ENCODE measurements around the gene FAM118A. TPM values are rescaled to one million over a fixed set of nuclear protein-coding genes. Genes with fewer than 3 reads are reported as not detected.
A peak's percentile ranks its signal among the peaks of the same experiment; 100 is the strongest.
"Not testable (repeated sequence)": the region's sequence is repeated elsewhere in the genome, so short reads cannot be mapped to it uniquely, and the experiment has no call there.

The FAM118A gene
- total and polyA plus RNA-seq, 8 donors = 7.1 to 127 (median 10.2) TPM

GRCh38 chr22:45273452-45274075 lies 36.2 kb upstream of the FAM118A start:
- intact Hi-C loops (cut with DNase I) = loop anchor here in 2 of 3 donors (5.0 kb wide), 1 partner anchor 154 kb away; no protein-coding TSS in a partner anchor
- H3K36me3 ChIP-seq = no peaks in the 10 kb centered on the region
- peak in 1 of 4 donors; percentile 6 for ATAC-seq
- DNase-seq = no peak
- no peak overlapping the region for H3K27ac ChIP-seq
- no peak overlapping the region for H3K4me3 ChIP-seq
- no peaks in the 10 kb centered on the region for H3K27me3 ChIP-seq
- TF ChIP-seq CTCF (IDR thresholded peaks at IDR 0.05) = no peak
- 59 to 72% methylated on average over 15 of the region's 15 CpGs for WGBS, 2 donors
- peaks cover 0 to 4% (median 4%) of the 10 kb centered on the region in 3 donors for H3K4me1 ChIP-seq
- no peak for FAIRE-seq
- no peaks in the 10 kb centered on the region for H3K9me3 ChIP-seq

- WGBS, 2 donors = 76 to 82% methylated on average over 12 of the region's 12 CpGs
- H3K27me3 ChIP-seq = no peaks in the 10 kb centered on the region
- FAIRE-seq = no peak
- no peak for ATAC-seq
- no peak for DNase-seq
- no peak overlapping the region for H3K27ac ChIP-seq
- intact Hi-C loops (cut with DNase I) = no loop called here
- no peak for TF ChIP-seq CTCF (IDR thresholded peaks at IDR 0.05)
- H3K36me3 ChIP-seq = no peaks in the 10 kb centered on the region
- H3K4me3 ChIP-seq = no peak overlapping the region
- no peaks in the 10 kb centered on the region for H3K9me3 ChIP-seq
- H3K4me1 ChIP-seq = no peaks in the 10 kb centered on the region
These were observed 33.1 kb upstream of the FAM118A start for GRCh38 chr22:45276507-45277105.

GRCh38 chr22:45277720-45278119 lies 32.0 kb upstream of the FAM118A start:
- H3K9me3 ChIP-seq; H3K4me3 ChIP-seq; FAIRE-seq; DNase-seq; ATAC-seq; H3K36me3 ChIP-seq; H3K27me3 ChIP-seq; intact Hi-C loops (cut with DNase I); H3K27ac ChIP-seq; H3K4me1 ChIP-seq: not testable (repeated sequence)
- WGBS, 2 donors = 61% methylated on average over 7 of the region's 7 CpGs

GRCh38 chr22:45278125-45278524 lies 31.6 kb upstream of the FAM118A start:
- intact Hi-C loops (cut with DNase I) = no loop called here
- ATAC-seq = no peak
- no peak for FAIRE-seq
- no peak overlapping the region for H3K4me3 ChIP-seq
- no peaks in the 10 kb centered on the region for H3K27me3 ChIP-seq
- whole genome bisulfite sequencing, 2 donors = 61 to 74% methylated on average over 9 of the region's 9 CpGs
- H3K9me3 ChIP-seq = no peaks in the 10 kb centered on the region
- no peak for DNase-seq
- TF ChIP-seq CTCF (IDR thresholded peaks at IDR 0.05) = no peak
- no peak overlapping the region for H3K27ac ChIP-seq
- no peaks in the 10 kb centered on the region for H3K36me3 ChIP-seq
- no peaks in the 10 kb centered on the region for H3K4me1 ChIP-seq

GRCh38 chr22:45280587-45280980 lies 29.1 kb upstream of the FAM118A start:
- H3K4me1 ChIP-seq = peaks cover 0 to 3% (median 0%) of the 10 kb centered on the region in 3 donors
- H3K9me3 ChIP-seq = no peaks in the 10 kb centered on the region
- WGBS, 2 donors = 84 to 98% methylated on average over 3 of the region's 3 CpGs
- DNase-seq = no peak
- H3K27ac ChIP-seq = peak overlapping the region in 2 of 4 donors; percentile 10 to 44
- intact Hi-C loops (cut with DNase I) = no loop called here
- H3K4me3 ChIP-seq = no peak overlapping the region
- no peaks in the 10 kb centered on the region for H3K27me3 ChIP-seq
- TF ChIP-seq CTCF (IDR thresholded peaks at IDR 0.05) = no peak
- FAIRE-seq = no peak
- no peak for ATAC-seq
- H3K36me3 ChIP-seq = no peaks in the 10 kb centered on the region
